GM12891 (cell line): ENCODE data around the gene TSFM.

Experiments
- POLR2A ChIP-seq: IDR thresholded peaks from 2 replicates; pipeline ENCODE4 v1.6.1; 2011; ENCODE audit warnings: low read depth, low read length, control low read depth
- SPI1 ChIP-seq: IDR thresholded peaks from 2 replicates; pipeline ENCODE4 v1.6.1; 2011; ENCODE audit warnings: low read depth, low read length, control low read depth

DNA sequence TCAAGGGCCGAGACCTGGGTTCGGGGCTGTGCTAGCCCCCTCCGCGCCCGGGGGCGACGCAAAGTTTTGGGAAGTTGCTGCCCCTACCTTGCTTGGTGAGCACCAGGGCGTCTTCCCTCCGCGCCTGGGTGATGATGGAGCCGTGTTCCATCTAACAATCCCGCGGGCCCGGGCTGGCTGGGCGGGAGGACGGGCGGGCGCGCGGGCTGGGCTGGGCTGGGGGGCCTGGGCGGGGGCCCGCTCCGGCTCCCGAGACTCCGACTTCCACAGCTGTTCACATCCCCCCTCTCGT, 63.6 kb downstream of the TSFM start:
- no peak for TF ChIP-seq POLR2A
- no peak for TF ChIP-seq SPI1
